AG04449 (cell line): Measurements from ENCODE around the gene ZC3H8.
A peak's percentile ranks its signal among the peaks of the same experiment; 100 is the strongest.

Experiments used
- CTCF ChIA-PET: fragments of 350-600 bp; formaldehyde crosslinking; extraction: SDS; loops from one replicate; lab custom pipeline; 2021; ENCODE audit warnings: antibody characterized with exemption; lab: Yijun Ruan, JAX
- POLR2A ChIA-PET: fragments of 400-600, 350-600 bp; formaldehyde crosslinking; extraction: SDS; loops from one replicate; lab custom pipeline; 2020; ENCODE audit warnings: antibody characterized with exemption, inconsistent platforms; lab: Yijun Ruan, JAX
- DNase-seq: peaks from one replicate; pipeline ENCODE4 v3.0.0-alpha.2; 2010; ENCODE audit warnings: low read depth, low spot score
- H3K4me3 ChIP-seq: 2 replicates; pipeline ENCODE4 v1.5.1; 2011; ENCODE audit warnings: low read depth, mild to moderate bottlenecking, control low read depth, low read length
- CTCF ChIP-seq: IDR thresholded peaks from one replicate; pipeline ENCODE4 v1.5.1; 2011; ENCODE audit warnings: mild to moderate bottlenecking, moderate library complexity, low read length, control low read depth, inconsistent platforms; ENCODE audit not compliant: insufficient read depth; ENCODE audit errors: missing control alignments

The ZC3H8 gene

GRCh38 chr2:112254466-112255240 is at the start of gene ZC3H8:
ZC3H8 (minus strand) TSS chr2:112255042; CDS start chr2:112254981, 61 bp downstream.
- ChIA-PET CTCF (interaction anchor here (0.7 to 10.1 kb wide), 8 partner anchors 9 to 323 kb away, joined by 3 to 91 read pairs (median 4); no protein-coding TSS in a partner anchor), POLR2A (no interaction called here)
- DNase-seq = no peak

GRCh38 chr2:112304298-112304941 is 49.6 kb upstream of the ZC3H8 start:
- DNase-seq = no peak
- no peak for TF ChIP-seq CTCF
- no peak overlapping the region for H3K4me3 ChIP-seq
- ChIA-PET CTCF (no interaction called here), POLR2A (no interaction called here)

More at GRCh38 chr2:112254466-112255240, at the start of gene ZC3H8:
- TF ChIP-seq CTCF = peak; percentile 6
- peak within 1 kb of the TSS; percentile 75 for H3K4me3 ChIP-seq

- ChIA-PET CTCF (interaction anchor here (2.4 kb wide), 1 partner anchor 42 kb away, joined by 7 read pairs; no protein-coding TSS in a partner anchor), POLR2A (no interaction called here)
- no peak for TF ChIP-seq CTCF
- H3K4me3 ChIP-seq = no peak overlapping the region
- DNase-seq = no peak
Measured at GRCh38 chr2:112301973-112302372, 47.1 kb upstream of the ZC3H8 start.

- ChIA-PET CTCF (interaction anchor here (1.2 to 2.4 kb wide), 2 partner anchors 8 to 42 kb away, joined by 3 to 7 read pairs; no protein-coding TSS in a partner anchor), POLR2A (no interaction called here)
- TF ChIP-seq CTCF = no peak
- H3K4me3 ChIP-seq = no peak overlapping the region
- no peak for DNase-seq
Measured at GRCh38 chr2:112301171-112301584, 46.3 kb upstream of the ZC3H8 start.

- no peak for DNase-seq
- H3K4me3 ChIP-seq = no peak overlapping the region
- ChIA-PET POLR2A (no interaction called here), CTCF (no interaction called here)
- TF ChIP-seq CTCF = no peak
Measured at GRCh38 chr2:112296407-112296806, 41.6 kb upstream of the ZC3H8 start.
